Liver (tissue), 9 donors: ENCODE measurements around the gene TCOF1. TPM values are rescaled to one million over a fixed set of nuclear protein-coding genes. Genes with fewer than 3 reads are reported as not detected.

ENCODE experiments used
- DNase-seq: peaks from one replicate; pipeline ENCODE4 v3.0.0-alpha.2; 2017; ENCODE audit warnings: low spot score
- H3K27ac ChIP-seq, 2 donors: one replicate each; pipeline ENCODE4 v1.7.0; 2013; ENCODE audit warnings: inconsistent platforms in 2 of 2, low read length in 2 of 2, control low read depth in 1 of 2, low read depth in 1 of 2, mild to moderate bottlenecking in 1 of 2
- H3K27me3 ChIP-seq, 4 donors: one replicate each; pipeline versions ENCODE4 v1.6.1 to v1.7.0; 2013; ENCODE audit warnings: low read length in 3 of 4, inconsistent platforms in 1 of 4, mild to moderate bottlenecking in 1 of 4, moderate library complexity in 1 of 4; ENCODE audit not compliant: control insufficient read depth in 4 of 4, insufficient read depth in 4 of 4
- H3K36me3 ChIP-seq, 4 donors: one replicate each; pipeline versions ENCODE4 v1.6.1 to v1.7.0; 2013; ENCODE audit warnings: low read length in 3 of 4, mild to moderate bottlenecking in 3 of 4, low read depth in 1 of 4, moderate library complexity in 1 of 4; ENCODE audit not compliant: control insufficient read depth in 4 of 4, insufficient read depth in 3 of 4
- H3K4me1 ChIP-seq, 4 donors: one replicate each; pipeline versions ENCODE4 v1.6.1 to v1.7.0; 2013; ENCODE audit warnings: low read length in 3 of 4, mild to moderate bottlenecking in 3 of 4, moderate library complexity in 1 of 4; ENCODE audit not compliant: control insufficient read depth in 4 of 4, insufficient read depth in 4 of 4
- H3K4me3 ChIP-seq, 3 donors: one replicate each; pipeline versions ENCODE4 v1.6.1 to v1.7.0; 2013; ENCODE audit warnings: low read length in 3 of 3, control low read depth in 1 of 3, low read depth in 1 of 3, mild to moderate bottlenecking in 1 of 3
- H3K9ac ChIP-seq, 2 donors: one replicate each; pipeline ENCODE4 v1.7.0; 2013; ENCODE audit warnings: low read length in 2 of 2, mild to moderate bottlenecking in 2 of 2, moderate library complexity in 2 of 2, control low read depth in 1 of 2, low read depth in 1 of 2
- H3K9me3 ChIP-seq, 4 donors: one replicate each; pipeline versions ENCODE4 v1.6.1 to v1.7.0; 2013; ENCODE audit warnings: low read length in 3 of 4; ENCODE audit not compliant: control insufficient read depth in 4 of 4
- ATF3 ChIP-seq: IDR thresholded peaks from 2 replicates; pipeline ENCODE4 v1.6.1; 2016; ENCODE audit warnings: antibody characterized with exemption
- CTCF ChIP-seq: fragments of 150-350 bp; IDR thresholded peaks from 2 replicates; pipeline ENCODE4 v1.5.1; 2017; ENCODE audit warnings: improper control_type of control experiment, low read depth, low read length; ENCODE audit not compliant: missing input control
- EGR1 ChIP-seq, 2 donors: IDR thresholded peaks; 2 replicates each; pipeline ENCODE4 v1.6.1; 2016 to 2018; ENCODE audit warnings: antibody characterized with exemption in 2 of 2, low read depth in 2 of 2
- FOXA1 ChIP-seq: IDR thresholded peaks from 2 replicates; pipeline ENCODE4 v1.6.1; 2016; ENCODE audit warnings: antibody characterized with exemption
- FOXA2 ChIP-seq: IDR thresholded peaks from 2 replicates; pipeline ENCODE4 v1.6.1; 2016; ENCODE audit warnings: antibody characterized with exemption
- GABPA ChIP-seq, 2 donors: IDR thresholded peaks in 1 of 2; conservative IDR thresholded peaks in 1 of 2; 2 replicates each; pipeline ENCODE4 v1.6.1; 2016; ENCODE audit warnings: antibody characterized with exemption in 2 of 2, mild to moderate bottlenecking in 1 of 2, moderate library complexity in 1 of 2
- HNF4A ChIP-seq, 2 donors: conservative IDR thresholded peaks; 2 replicates each; pipeline ENCODE4 v1.6.1; 2016; ENCODE audit warnings: antibody characterized with exemption in 2 of 2, mild to moderate bottlenecking in 2 of 2
- HNF4G ChIP-seq: IDR thresholded peaks from 2 replicates; pipeline ENCODE4 v1.6.1; 2016; ENCODE audit warnings: antibody characterized with exemption
- JUND ChIP-seq, 2 donors: IDR thresholded peaks; 2 replicates each; pipeline ENCODE4 v1.6.1; 2016; ENCODE audit warnings: antibody characterized with exemption in 2 of 2
- RAD21 ChIP-seq, 2 donors: IDR thresholded peaks; 2 replicates each; pipeline ENCODE4 v1.6.1; 2016; ENCODE audit warnings: antibody characterized with exemption in 2 of 2, mild to moderate bottlenecking in 2 of 2
- REST ChIP-seq: IDR thresholded peaks from 2 replicates; pipeline ENCODE4 v1.6.1; 2016; ENCODE audit warnings: antibody characterized with exemption, mild to moderate bottlenecking
- RXRA ChIP-seq, 2 donors: IDR thresholded peaks; 2 replicates each; pipeline ENCODE4 v1.6.1; 2017 to 2018; ENCODE audit warnings: antibody characterized with exemption in 2 of 2, mild to moderate bottlenecking in 1 of 2
- SP1 ChIP-seq: IDR thresholded peaks from 2 replicates; pipeline ENCODE4 v1.6.1; 2018; ENCODE audit warnings: antibody characterized with exemption, mild to moderate bottlenecking
- TAF1 ChIP-seq: conservative IDR thresholded peaks from 2 replicates; pipeline ENCODE4 v1.6.1; 2016; ENCODE audit warnings: antibody characterized with exemption, mild to moderate bottlenecking
- YY1 ChIP-seq: IDR thresholded peaks from 2 replicates; pipeline ENCODE4 v1.6.1; 2016; ENCODE audit warnings: antibody characterized with exemption, mild to moderate bottlenecking
- ZBTB33 ChIP-seq: IDR thresholded peaks from 2 replicates; pipeline ENCODE4 v1.6.1; 2016; ENCODE audit warnings: antibody characterized with exemption
- WGBS: extraction: QIAGEN DNeasy Blood & Tissue Kit; methylation state at CpG from one replicate; pipeline ENCODE4 v1.1.7; 2013; 5-methylcytosine and 5-hydroxymethylcytosine counted together
- polyA plus RNA-seq, 2 donors: library from polyadenylated mRNA; stranded (reverse) in 1 of 2; unstranded in 1 of 2; fragments of 200-250 nt in 1 of 2; fragments of >200 nt in 1 of 2; fragmentation: Nextera tagmentation in 1 of 2; extraction: Ambion mirVana in 1 of 2; gene quantifications; one replicate each; pipeline versions ENCODE4 v1.2.1 to v1.2.3, GENCODE V29; 2013 to 2015
- total RNA-seq, 2 donors: library from RNA; depleted of rRNA; stranded (reverse); fragments of >200 nt; gene quantifications; one replicate each; pipeline ENCODE4 v1.2.3, GENCODE V29; 2014
- TF ChIP-seq, protein P1 (sequence below): IDR thresholded peaks from 2 replicates; pipeline ENCODE4 v1.6.1; 2016; ENCODE audit warnings: antibody characterized with exemption
- donor health status: healthy.
- donor health status: healthy.
- donor health status: healthy.
- donor health status: healthy.
- donor health status: healthy.

The TCOF1 gene
- total and polyA plus RNA-seq, 4 donors = 3.2 to 8.5 (median 6.4) TPM

DNA sequence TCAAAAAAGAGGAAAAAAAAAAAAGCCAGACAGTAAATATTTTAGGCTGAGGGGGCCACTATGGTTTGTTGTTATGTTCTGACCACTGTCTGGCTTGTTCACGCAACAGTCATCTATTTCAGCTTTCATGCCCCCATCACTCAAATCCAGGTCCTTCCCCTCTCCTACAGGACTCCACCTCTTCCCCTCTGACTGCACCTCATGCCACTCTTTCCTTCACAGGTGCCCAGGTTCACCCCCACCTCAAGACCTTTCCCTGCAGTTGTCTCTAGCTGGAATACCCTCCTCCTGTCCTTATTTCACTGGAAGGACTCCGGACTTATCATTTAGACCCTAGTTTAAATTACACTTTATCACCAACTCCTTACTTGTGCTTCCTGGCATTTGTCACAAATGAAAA, 88.6 kb downstream of the TCOF1 start:
- H3K36me3 ChIP-seq = peaks cover 17 to 52% (median 51%) of the 10 kb centered on the region in 4 donors
- TF ChIP-seq FOXA2 (no peak), HNF4G (no peak), CTCF (no peak), TAF1 (no peak)
- H3K4me1 ChIP-seq = peaks cover 0 to 18% (median 11%) of the 10 kb centered on the region in 4 donors
- H3K9me3 ChIP-seq = no peaks in the 10 kb centered on the region
- 91% methylated on average over 2 of the region's 2 CpGs for WGBS
- H3K9ac ChIP-seq = no peak overlapping the region
- no peak overlapping the region for H3K4me3 ChIP-seq
- no peak overlapping the region for H3K27ac ChIP-seq
- DNase-seq = no peak
- no peaks in the 10 kb centered on the region for H3K27me3 ChIP-seq

GRCh38 chr5:150446583-150446982, 89.1 kb downstream of the TCOF1 start:
- no peak for DNase-seq
- no peak overlapping the region for H3K9ac ChIP-seq
- no peak overlapping the region for H3K4me3 ChIP-seq
- H3K4me1 ChIP-seq = peaks cover 0 to 18% (median 11%) of the 10 kb centered on the region in 4 donors
- H3K36me3 ChIP-seq = peaks cover 17 to 52% (median 51%) of the 10 kb centered on the region in 4 donors
- no peak overlapping the region for H3K27ac ChIP-seq
- 94% methylated on average over 6 of the region's 6 CpGs for WGBS
- no peaks in the 10 kb centered on the region for H3K9me3 ChIP-seq
- no peaks in the 10 kb centered on the region for H3K27me3 ChIP-seq
- no peak for TF ChIP-seq FOXA1
- TF ChIP-seq, protein P1, sequence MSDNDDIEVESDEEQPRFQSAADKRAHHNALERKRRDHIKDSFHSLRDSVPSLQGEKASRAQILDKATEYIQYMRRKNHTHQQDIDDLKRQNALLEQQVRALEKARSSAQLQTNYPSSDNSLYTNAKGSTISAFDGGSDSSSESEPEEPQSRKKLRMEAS = no peak
- TF ChIP-seq YY1 = no peak
- no peak for TF ChIP-seq HNF4G
- TF ChIP-seq TAF1 = no peak
- TF ChIP-seq JUND (IDR thresholded peaks at IDR 0.05) = no peak
- TF ChIP-seq RAD21 (IDR thresholded peaks at IDR 0.05) = no peak
- no peak for TF ChIP-seq FOXA2
- TF ChIP-seq EGR1 (IDR thresholded peaks at IDR 0.05; ENCODE audit: low read depth in 2 of 2) = no peak
- no peak for TF ChIP-seq RXRA (IDR thresholded peaks at IDR 0.05)
- TF ChIP-seq SP1 = no peak
- no peak for TF ChIP-seq ZBTB33

GRCh38 chr5:150447188-150447587, 89.7 kb downstream of the TCOF1 start:
- Histone ChIP-seq H3K4me3 (no peak overlapping the region), H3K9me3 (no peaks in the 10 kb centered on the region), H3K36me3 (peaks cover 17 to 50% (median 49%) of the 10 kb centered on the region in 4 donors), H3K27me3 (no peaks in the 10 kb centered on the region), H3K9ac (no peak overlapping the region), H3K4me1 (peaks cover 0 to 18% (median 11%) of the 10 kb centered on the region in 4 donors), H3K27ac (no peak overlapping the region)
- no peak for DNase-seq
- TF ChIP-seq FOXA1 = no peak
- TF ChIP-seq FOXA2 = no peak
- TF ChIP-seq JUND (IDR thresholded peaks at IDR 0.05) = no peak
- TF ChIP-seq ATF3 = no peak
- TF ChIP-seq GABPA (IDR thresholded peaks at IDR 0.05 in 1 of 2, conservative IDR thresholded peaks at IDR 0.05 in 1 of 2) = no peak
- TF ChIP-seq CTCF = no peak
- TF ChIP-seq TAF1 = no peak
- TF ChIP-seq HNF4A (conservative IDR thresholded peaks at IDR 0.05) = no peak
- TF ChIP-seq EGR1 (IDR thresholded peaks at IDR 0.05; ENCODE audit: low read depth in 2 of 2) = no peak
- no peak for TF ChIP-seq REST
- TF ChIP-seq YY1 = no peak
- WGBS = 93% methylated on average over 6 of the region's 6 CpGs
